Measurements from ENCODE around the gene ALKBH5.

The ALKBH5 gene

DNA sequence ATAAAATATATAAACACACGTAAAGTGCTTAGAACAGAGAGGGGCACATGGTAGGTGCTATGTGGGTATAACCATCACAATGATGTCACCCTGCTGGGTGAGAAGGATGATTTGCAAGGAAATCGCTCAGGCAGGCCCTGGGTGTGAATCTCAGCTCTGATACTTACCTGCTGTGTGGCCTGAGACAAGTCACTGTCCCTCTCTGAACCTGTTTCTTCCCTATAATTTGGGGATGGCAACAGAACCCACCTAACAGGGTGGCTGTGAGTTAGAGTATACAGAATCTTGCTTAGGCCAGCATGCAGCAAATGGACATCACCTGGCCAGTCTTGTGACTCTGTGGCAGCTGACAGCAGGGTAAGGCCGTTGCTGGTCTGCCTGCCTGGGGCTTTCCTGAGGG, 36.6 kb upstream of the ALKBH5 start:
- Histone ChIP-seq H3K9ac (no peak overlapping the region), H3K4me3 (ENCODE audit: low read depth, low read length) (no peak overlapping the region), H3K36me3 (ENCODE audit: control insufficient read depth, insufficient read depth, low read length) (no peaks in the 10 kb centered on the region), H3K27ac (no peak overlapping the region), H3K9me3 (ENCODE audit: control insufficient read depth, low read length) (no peaks in the 10 kb centered on the region), H3K4me2 (ENCODE audit: low read length) (no peak overlapping the region), H3K27me3 (ENCODE audit: control insufficient read depth, insufficient read depth, low read length) (no peaks in the 10 kb centered on the region), H3K79me2 (no peaks in the 10 kb centered on the region), H3K4me1 (no peaks in the 10 kb centered on the region), H2AFZ (no peak overlapping the region)
- TF ChIP-seq, protein P1, sequence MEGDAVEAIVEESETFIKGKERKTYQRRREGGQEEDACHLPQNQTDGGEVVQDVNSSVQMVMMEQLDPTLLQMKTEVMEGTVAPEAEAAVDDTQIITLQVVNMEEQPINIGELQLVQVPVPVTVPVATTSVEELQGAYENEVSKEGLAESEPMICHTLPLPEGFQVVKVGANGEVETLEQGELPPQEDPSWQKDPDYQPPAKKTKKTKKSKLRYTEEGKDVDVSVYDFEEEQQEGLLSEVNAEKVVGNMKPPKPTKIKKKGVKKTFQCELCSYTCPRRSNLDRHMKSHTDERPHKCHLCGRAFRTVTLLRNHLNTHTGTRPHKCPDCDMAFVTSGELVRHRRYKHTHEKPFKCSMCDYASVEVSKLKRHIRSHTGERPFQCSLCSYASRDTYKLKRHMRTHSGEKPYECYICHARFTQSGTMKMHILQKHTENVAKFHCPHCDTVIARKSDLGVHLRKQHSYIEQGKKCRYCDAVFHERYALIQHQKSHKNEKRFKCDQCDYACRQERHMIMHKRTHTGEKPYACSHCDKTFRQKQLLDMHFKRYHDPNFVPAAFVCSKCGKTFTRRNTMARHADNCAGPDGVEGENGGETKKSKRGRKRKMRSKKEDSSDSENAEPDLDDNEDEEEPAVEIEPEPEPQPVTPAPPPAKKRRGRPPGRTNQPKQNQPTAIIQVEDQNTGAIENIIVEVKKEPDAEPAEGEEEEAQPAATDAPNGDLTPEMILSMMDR (IDR thresholded peaks at IDR 0.05): no peak

DNA sequence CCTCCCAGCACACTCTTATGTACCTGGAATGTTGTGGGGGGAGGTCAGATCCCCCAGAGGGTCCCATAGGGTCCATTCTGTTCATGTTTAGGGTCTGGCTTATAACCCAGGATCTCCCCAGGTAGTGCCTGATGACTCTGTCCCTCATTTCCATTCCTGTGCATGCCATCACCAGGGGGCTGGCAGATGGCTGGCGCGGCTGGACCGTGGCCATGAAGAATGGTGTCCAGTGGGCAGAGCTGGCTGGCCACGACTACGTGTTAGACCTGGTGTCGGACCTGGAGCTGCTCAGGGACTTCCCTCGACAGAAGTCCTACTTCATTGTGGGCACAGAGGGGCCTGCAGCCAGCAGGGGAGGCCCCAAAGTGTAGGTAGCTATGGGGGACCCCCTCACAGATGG, 35.0 kb upstream of the ALKBH5 start:
- H3K9me3 ChIP-seq (ENCODE audit: control insufficient read depth, low read length): no peaks in the 10 kb centered on the region
- H3K79me2 ChIP-seq: no peaks in the 10 kb centered on the region
- no peaks in the 10 kb centered on the region for H3K4me1 ChIP-seq
- H3K27ac ChIP-seq: no peak overlapping the region
- TF ChIP-seq, protein P1 (IDR thresholded peaks at IDR 0.05): no peak
- no peak overlapping the region for H3K9ac ChIP-seq
- H3K4me2 ChIP-seq (ENCODE audit: low read length): no peak overlapping the region
- H3K27me3 ChIP-seq (ENCODE audit: control insufficient read depth, insufficient read depth, low read length): no peaks in the 10 kb centered on the region
- no peak overlapping the region for H3K4me3 ChIP-seq (ENCODE audit: low read depth, low read length)
- H2AFZ ChIP-seq: no peak overlapping the region
- H3K36me3 ChIP-seq (ENCODE audit: control insufficient read depth, insufficient read depth, low read length): no peaks in the 10 kb centered on the region

DNA sequence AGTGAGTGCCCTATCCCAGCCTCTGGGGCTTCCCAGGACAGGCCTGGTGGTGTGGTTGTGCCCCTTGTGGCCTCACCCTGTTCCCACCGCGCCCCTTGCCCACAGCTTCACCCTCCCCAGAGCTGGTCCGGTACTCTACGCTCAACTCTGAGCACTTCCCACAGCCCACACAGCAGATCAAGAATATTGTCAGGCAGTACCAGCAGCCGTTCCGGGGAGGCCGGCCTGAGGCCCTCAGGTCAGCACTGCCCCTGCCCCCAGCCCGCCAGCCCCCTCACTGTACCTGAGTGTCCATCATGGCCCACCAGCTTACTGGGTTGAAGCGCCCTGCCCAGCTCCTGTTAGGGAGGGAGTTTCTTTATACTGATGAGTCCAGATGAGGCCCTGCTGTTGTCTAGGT, 32.3 kb upstream of the ALKBH5 start:
- Histone ChIP-seq H3K36me3 (ENCODE audit: control insufficient read depth, insufficient read depth, low read length) (no peaks in the 10 kb centered on the region), H2AFZ (no peak overlapping the region), H3K4me3 (ENCODE audit: low read depth, low read length) (no peak overlapping the region), H3K27me3 (ENCODE audit: control insufficient read depth, insufficient read depth, low read length) (no peaks in the 10 kb centered on the region), H3K9ac (no peak overlapping the region), H3K4me2 (ENCODE audit: low read length) (no peak overlapping the region), H3K4me1 (no peaks in the 10 kb centered on the region), H3K9me3 (ENCODE audit: control insufficient read depth, low read length) (no peaks in the 10 kb centered on the region), H3K27ac (no peak overlapping the region), H3K79me2 (no peaks in the 10 kb centered on the region)
- TF ChIP-seq, protein P1 (IDR thresholded peaks at IDR 0.05): no peak

DNA sequence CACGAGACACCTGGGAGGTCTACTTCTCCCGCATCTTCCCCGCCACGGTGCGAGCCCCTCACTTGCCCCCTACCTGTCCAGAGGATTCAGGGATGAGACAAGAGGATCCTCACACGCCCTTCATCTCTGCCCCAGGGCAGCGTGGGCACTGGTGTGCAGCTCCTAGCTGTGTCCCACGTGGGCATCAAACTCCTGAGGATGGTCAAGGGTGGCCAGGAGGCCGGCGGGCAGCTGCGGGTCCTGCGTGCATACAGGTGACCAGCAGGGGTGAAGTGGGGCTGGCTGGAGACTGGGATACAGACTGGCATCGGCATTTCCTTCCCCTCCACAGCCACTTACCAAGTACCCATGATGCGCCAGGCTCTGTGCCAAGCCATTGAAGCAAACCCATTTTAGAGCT, 28.4 kb upstream of the ALKBH5 start:
- no peak overlapping the region for H3K9ac ChIP-seq
- H2AFZ ChIP-seq: no peak overlapping the region
- H3K36me3 ChIP-seq (ENCODE audit: control insufficient read depth, insufficient read depth, low read length): no peaks in the 10 kb centered on the region
- no peaks in the 10 kb centered on the region for H3K9me3 ChIP-seq (ENCODE audit: control insufficient read depth, low read length)
- TF ChIP-seq, protein P1 (IDR thresholded peaks at IDR 0.05): no peak
- no peaks in the 10 kb centered on the region for H3K4me1 ChIP-seq
- no peak overlapping the region for H3K4me3 ChIP-seq (ENCODE audit: low read depth, low read length)
- no peaks in the 10 kb centered on the region for H3K27me3 ChIP-seq (ENCODE audit: control insufficient read depth, insufficient read depth, low read length)
- H3K4me2 ChIP-seq (ENCODE audit: low read length): no peak overlapping the region
- H3K79me2 ChIP-seq: no peaks in the 10 kb centered on the region
- no peak overlapping the region for H3K27ac ChIP-seq

DNA sequence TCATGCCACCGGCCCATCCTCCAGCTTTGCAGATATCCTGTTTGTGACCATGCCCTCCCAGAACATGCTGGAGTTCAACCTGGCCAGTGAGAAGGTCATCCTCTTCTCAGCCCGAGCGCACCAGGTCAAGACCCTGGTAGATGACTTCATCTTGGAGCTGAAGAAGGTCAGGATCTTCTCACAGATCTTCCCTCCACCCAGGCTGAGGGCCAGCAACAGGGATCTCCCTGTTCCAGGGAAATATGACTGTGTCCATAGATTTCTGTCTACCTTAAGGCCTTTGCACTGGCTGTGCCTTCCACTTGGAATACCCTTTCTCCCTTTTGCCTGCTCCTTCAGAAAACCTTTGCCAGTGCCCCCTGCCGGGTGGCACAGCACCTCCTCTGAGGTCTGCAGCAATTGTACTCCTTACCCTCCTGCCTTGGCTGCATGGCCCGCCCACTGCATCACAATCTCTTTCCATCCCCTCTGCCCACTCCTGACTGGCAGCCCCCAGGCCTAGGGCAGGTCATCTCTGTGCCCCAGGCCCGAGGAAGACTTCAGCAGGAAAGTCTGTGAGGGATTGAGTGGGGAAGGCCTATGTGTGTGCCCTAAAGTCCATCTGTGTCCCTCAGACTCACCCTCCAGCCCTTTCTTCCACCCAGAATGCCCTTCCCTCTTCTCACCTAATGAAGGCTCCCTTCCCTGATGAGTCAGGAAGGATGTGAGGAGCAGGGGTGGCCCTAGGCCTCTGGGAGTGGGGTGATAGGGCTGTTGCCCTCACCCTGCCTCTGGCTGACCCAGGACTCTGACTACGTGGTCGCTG, 27.3 kb upstream of the ALKBH5 start:
- Histone ChIP-seq H3K36me3 (ENCODE audit: control insufficient read depth, insufficient read depth, low read length) (no peaks in the 10 kb centered on the region), H3K4me3 (ENCODE audit: low read depth, low read length) (no peak overlapping the region), H3K27me3 (ENCODE audit: control insufficient read depth, insufficient read depth, low read length) (no peaks in the 10 kb centered on the region), H3K79me2 (no peaks in the 10 kb centered on the region), H3K27ac (no peak overlapping the region), H3K4me2 (ENCODE audit: low read length) (no peak overlapping the region), H2AFZ (no peak overlapping the region), H3K4me1 (no peaks in the 10 kb centered on the region), H3K9ac (no peak overlapping the region), H3K9me3 (ENCODE audit: control insufficient read depth, low read length) (no peaks in the 10 kb centered on the region)
- TF ChIP-seq, protein P1 (IDR thresholded peaks at IDR 0.05): no peak
